AG09319 (cell line): ENCODE data around the gene FAM110C.
"Not testable (repeated sequence)": the region's sequence is repeated elsewhere in the genome, so short reads cannot be mapped to it uniquely, and the experiment has no call there.

ENCODE experiments used
- DNase-seq: peaks from one replicate; pipeline ENCODE4 v3.0.0-alpha.2; 2010; ENCODE audit warnings: low read depth; ENCODE audit errors: extremely low read depth
- CTCF ChIP-seq: IDR thresholded peaks from 2 replicates; pipeline ENCODE4 v1.5.1; 2011; ENCODE audit warnings: low read depth, mild to moderate bottlenecking, inconsistent platforms, low read length, moderate library complexity

Gene FAM110C

DNA sequence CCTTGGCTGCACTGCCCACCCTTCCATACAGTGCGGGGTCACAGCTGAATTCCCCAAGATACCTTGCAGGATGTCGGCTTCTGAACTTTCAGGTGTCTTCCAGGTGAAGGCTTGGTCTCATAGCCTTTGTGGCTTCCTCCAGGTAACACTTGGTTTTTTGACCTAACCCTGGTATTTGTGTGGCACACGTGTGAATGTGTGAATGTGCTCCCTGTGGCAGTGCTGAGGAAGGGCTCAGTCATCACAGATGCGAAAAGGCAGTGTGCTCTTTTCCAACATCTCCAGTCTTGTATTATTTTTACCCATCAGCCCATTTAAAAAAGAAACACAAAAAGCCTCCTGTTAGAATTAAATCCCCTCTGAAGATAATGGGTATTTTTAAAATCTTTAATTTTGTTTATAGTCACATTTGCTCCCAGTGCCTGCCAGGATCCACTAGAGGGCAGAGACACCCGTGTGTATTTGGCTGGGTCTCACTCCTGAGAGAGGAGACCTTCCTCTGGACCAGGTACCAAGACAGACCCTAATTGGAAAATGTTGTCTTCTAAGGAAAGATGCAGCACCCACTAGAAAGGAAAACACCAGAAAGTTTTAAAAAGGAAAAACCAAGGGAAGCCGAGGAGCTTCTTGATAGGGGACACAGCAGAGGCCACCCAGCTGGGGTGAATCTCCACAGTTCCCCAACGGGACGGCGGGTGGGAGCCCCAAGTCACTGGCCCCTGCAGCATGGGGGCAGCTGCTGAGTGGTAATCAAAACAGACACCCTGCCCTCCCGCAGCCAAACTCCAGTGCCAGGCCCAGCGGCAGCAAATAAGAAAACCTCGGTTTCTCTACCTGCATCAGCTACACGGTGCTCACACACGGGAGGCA, 27.7 kb downstream of the FAM110C start:
- no peak for DNase-seq
- peak; percentile 31 for TF ChIP-seq CTCF

DNA sequence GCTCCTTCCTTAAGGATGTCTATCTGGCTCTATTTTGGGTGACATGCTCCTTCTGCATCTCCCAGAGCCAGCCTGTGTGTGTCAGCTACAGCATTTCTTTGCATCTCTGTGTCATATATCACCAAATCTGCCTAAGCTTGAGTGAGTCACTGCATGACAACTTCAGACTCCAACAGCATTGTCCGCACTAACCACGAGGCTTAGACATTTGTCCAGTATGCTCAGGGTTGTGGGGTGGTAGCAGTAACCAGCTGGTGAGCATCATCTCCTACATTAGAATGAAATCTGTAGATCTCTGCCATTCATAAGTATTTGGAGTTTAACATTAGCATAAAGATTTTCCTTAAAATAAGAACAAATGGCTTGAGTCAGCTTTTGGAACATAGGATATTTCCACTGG, 30.4 kb downstream of the FAM110C start:
- DNase-seq: not testable (repeated sequence)

DNA sequence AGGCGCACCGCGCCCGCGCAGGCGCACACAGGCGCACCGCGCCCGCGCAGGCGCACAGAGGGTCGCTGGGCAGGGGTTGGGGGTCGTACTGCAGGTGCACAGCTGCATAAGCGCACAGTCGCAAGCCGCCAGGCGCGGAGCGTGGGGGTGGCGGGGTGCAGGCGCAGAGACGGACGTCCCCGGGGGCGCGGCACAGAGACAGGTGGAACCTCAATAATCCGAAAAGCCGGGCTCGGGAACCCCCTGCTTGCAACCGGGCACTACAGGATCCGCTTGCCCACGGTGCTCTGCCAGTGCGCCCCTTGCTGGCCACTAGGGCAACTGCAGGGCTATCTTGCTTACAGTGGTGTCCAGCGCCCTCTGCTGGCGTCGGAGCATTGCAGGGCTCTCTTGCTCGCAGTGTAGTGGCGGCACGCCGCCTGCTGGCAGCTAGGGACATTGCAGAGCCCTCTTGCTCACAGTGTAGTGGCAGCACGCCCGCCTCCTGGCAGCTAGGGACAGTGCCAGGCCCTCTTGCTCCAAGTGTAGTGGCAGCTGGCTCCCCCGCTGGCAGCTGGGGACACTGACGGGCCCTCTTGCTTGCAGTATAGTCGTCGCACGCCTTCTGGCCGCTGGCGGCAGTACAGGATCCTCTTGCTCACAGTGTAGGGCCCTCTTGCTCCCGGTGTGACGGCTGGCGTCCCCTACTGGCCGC, 34.9 kb downstream of the FAM110C start:
- TF ChIP-seq CTCF: peak; percentile 28
- no peak for DNase-seq

DNA sequence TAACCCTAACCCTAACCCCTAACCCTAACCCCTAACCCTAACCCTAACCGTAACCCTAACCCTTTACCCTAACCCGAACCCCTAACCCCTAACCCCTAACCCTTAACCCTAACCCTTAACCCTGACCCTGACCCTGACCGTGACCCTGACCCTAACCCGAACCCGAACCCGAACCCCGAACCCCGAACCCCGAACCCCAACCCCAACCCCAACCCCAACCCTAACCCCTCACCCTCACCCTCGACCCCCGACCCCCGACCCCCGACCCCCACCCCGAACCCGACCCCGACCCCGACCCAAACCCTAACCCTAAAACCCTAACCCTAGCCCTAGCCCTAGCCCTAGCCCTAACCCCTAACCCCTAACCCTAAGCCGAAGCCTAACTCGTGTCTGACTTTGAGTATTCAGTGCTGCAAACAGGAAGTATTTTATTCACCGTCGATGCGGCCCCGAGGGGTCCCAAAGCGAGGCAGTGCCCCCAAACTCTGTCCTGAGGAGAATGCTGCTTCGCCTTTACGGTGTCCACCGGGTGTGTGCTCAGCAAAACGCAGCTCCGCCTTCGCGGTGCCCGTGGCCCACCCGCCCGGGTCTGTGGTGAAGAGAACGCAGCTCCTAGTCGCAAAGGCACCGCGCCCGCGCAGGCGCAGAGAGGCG, 36.0 kb downstream of the FAM110C start:
- no peak for TF ChIP-seq CTCF
- DNase-seq: no peak
